NK-92 (cell line): Measurements from ENCODE around the gene CST8.

Source experiments
- DNase-seq: peaks from one replicate; lab custom pipeline; 2025; ENCODE audit not compliant: unreplicated experiment; lab: John Stamatoyannopoulos, UW

CST8 gene

DNA sequence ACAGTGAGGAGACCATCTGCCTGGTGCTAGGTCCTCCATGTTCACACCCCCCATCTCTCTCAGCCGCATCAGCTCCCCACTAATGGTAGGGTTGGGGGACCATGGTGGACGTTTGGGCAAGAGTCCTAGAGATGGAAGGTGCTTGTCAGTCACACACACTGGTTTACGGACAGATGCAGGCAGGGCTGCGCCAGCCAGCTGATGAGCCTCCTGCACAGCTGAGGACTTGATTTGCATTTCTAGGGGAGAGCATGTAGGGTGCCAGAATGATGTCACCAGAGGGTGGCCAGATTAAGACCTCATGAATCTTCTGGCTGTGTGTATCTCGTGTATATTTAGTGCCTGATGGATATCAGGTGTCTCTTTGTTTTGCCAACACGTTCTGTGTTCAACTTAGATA, 28.6 kb downstream of the CST8 start:
- no peak for DNase-seq

DNA sequence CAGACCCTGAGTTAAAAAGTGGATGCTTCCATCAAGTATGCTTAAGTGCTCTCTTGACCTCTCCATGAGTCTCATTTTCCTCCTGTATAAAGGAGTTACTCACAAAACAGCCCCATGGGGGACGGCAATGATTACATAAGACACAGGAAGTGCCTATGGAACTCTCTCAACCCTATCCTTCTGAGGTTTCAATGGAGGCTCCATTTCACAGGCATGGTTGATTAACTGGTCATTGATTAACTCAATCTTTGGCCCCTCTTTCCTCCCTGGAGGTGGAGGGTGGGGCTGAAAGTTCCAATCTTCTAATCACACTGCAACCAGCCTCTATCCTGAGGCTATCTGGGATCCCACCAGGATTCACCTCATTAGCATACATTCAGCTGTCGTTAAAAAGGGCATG, 29.3 kb downstream of the CST8 start:
- DNase-seq, result no peak

DNA sequence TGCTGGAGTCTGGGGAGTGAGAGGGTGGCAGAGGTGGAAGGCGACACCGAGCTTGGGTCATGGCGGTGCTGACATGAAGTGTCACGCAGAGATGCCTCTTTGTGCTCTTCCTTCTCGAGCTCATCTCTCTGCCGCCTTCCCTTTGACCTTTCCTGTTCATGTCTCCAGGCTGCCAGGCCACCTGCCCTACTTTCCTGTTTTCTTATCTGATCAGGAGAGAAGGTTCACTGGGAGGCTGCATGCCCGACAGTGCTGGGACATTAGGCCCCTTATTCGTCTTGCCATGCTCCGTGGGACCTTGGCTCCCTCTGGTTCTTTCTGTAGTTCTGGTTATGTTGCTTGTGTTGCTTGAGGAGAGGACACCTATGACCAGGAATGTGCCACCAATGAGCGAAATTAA, 33.2 kb downstream of the CST8 start:
- no peak for DNase-seq

DNA sequence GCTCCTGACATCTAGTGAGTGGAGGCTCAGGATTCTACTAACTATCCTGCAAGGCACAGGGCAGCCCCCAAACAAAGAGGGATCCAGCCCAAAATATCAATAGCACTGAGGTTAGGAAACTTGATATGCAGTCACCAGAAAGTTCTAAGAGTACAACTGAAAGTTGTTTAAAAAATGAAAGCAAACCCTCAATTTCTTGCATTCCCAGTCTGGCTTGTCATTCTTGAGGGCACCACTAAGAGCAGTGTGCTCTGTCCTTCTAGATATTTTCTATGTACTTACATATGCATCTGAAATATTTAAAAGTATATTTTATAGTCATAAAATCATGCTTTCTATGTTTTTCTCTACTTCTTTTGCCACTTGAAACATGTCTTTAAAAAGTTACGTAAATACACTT, 35.9 kb downstream of the CST8 start:
- DNase-seq, result no peak

DNA sequence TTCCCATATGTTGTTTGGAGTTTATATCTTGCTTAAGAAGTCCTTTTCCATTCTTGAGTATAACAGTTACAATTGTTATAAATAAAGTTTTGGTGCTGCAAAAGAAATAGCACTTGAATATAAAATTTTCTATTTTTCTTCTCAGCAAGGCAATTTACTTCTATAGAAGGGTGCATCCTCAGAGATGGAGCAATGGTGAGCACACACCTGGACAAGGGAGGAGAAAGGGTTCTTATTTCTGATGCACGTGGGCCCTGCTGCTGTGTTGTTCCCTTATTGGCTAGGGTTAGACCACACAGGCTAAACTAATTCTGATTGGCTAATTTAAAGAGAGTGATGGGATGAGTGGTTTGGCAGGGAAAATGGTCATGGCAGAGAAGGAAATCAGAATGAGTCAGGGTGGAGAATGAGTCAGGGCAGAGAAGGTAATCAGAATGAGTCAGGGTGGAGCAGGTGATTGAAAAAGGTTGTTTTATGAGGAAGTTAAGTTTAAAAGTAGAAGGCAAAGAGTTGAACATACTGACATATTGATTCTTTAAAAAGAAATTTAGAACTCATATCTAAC, 38.0 kb downstream of the CST8 start:
- DNase-seq, result no peak

DNA sequence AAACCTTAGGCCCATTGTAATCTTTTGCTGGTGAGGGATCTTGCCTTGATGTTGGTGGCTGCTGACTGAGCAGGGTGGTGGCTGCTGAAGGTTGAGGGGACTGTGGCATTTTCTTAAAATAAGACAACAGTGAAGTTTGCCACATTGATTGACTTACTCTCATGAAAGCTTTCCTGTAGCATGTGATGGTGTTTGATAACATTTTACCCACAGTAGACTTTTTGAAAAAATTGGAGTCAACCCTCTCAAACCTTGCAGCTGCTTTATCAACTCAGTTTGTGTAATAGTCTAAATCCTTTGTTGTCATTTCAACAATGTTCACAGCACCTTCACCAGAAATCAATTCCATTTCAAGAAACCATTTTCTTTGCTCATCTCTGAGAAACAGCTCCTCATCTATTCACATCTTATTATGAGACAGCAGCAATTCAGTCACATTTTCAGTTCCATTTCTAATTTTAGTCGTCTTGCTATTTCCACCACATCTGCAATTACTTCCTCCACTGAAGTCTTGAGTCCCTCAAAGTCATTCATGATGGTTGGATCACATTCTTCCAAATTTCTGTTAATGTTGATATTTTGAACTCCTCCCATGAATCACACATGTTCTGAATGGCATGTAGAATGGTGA, 40.1 kb downstream of the CST8 start:
- DNase-seq, result no peak

DNA sequence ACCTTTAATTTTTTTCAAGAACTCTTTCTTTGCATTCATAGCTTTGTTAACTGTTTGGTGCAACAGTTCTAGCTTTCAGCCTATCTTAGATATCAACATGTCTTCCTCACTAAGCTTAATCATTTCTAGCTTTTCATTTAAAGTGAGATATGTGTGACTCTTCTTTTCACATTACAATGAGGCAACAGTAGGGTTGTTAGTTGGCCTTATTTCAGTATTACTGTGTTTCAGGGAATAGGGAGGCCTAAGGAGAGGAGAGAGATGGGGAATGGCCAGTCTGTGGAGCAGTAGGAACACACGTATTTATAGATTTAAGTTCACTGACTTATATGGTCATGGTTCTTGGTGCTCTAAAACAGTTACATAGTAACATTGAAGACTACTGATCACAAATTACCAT, 41.6 kb downstream of the CST8 start:
- DNase-seq, result no peak

DNA sequence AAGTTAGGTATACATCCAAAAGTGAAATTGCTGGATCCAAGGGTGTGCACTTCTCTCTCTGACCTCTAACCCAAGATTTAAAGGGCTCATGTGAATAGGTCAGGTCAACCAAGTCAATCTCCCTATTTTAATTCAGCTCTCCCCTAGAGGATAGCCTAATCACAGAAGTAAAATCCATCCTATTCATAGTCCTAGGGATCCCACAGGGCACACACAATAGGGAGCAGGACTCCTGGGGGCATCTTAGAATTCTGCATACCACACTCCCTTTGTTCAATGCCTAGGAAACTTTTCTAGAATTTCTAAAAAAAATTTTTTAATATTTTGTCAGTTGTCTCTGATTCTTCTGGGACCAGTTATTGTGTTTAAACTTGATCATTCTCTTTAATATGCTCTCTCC, 42.2 kb downstream of the CST8 start:
- DNase-seq, result no peak

DNA sequence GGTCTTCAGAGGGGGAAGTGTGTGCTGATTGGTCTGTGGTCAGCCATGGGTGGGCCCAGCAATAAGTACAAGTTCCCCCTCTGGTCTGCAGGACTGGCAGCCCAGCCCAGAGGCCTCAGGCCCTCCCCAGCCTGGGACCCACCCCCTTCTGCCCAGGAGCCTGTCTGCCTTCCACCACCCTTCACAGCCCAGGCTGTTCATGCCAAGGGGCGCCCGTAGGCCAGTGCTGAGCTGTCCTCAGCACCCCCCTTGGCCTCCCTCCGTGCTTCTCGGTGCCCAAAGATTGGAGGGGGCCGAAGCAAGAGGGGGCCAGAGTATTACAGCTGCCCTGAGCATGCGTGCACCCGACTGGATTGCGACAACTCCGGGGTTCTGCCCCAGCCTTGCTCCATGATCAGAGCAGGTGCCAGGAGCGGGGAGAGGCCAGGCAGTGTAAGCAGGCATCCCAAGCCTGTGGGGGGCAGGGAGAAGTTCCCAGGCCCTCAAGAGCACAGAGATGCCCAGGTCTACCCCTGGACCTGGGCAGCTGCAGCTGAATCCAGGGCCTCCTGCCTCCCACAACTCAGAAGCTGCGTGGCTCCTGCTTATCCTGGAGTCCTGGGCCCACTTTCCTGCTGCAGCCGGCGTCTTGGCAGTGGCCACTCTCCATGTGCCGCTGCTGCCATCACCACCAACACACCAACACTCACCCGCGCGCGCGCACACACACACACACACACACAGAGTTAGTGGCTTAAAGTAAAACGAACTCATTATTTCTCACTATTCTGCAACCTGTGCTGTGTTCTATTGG, 44.1 kb downstream of the CST8 start:
- DNase-seq, result no peak

DNA sequence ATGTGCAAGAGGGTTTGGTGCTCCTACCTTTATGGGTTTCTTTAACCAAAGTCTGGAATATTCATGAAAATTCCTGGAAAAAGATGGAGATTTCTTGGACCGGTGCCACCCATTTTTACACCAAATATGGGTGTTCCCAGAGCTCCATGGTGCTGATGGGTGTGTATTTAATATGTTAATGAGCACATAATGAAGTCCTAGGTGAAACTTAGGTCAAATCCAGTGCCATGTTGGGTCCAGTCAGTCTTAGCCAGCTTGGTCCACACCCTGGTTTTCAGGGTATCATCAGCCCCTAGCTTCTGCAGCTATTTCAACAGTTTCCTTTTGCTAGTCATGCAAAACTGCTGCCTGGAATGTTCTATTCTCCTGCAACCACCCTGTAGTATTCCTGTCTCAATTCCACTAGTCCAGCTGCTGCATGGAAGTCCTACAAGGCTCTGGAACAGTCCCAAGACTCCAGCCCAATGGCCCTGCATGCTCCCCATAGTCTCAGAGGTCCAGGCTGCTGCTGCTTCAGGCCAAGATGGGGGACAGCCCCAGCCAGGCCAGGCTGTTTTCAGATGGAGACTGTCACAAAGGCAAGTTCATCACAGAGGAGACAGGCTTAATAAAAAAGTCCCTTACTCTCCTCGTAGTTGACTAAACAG, 45.5 kb downstream of the CST8 start:
- DNase-seq, result no peak

DNA sequence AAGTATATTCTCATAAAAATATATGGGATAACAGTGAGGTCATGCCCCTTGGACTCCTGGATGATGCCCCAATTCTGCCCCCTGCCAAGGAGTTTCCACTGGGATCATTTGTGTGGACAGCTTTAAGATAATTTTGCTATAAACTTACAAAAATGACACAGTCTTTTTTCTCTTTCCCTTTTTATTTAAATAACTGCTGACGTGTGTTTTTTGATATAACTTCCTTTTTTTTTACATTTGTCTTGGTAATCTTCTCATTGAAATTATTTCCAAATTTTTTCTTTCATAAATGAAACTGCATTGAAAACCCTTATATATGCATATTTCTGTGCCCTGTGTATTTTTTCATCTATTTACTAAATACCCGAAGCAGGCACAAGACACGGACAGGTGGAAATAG, 46.1 kb downstream of the CST8 start:
- no peak for DNase-seq

DNA sequence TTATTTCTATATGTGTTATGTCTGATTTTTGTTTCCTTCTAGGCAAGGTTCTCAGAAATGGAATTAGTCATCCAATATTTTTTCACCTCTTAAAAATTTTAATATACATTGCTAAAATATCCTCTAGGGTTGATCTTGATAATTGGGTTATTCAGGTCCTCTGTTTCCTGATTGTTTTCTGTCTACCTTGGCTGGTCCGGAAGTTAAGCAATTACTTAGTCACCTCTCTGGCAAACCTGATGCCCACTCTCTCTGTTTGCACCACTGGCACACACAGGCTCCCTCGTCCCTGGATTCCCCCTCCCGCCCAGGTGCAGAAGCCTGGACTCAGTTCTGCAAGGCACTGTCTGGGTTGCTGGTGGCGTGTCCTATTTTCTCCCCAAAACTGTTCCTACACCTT, 49.7 kb downstream of the CST8 start:
- no peak for DNase-seq

DNA sequence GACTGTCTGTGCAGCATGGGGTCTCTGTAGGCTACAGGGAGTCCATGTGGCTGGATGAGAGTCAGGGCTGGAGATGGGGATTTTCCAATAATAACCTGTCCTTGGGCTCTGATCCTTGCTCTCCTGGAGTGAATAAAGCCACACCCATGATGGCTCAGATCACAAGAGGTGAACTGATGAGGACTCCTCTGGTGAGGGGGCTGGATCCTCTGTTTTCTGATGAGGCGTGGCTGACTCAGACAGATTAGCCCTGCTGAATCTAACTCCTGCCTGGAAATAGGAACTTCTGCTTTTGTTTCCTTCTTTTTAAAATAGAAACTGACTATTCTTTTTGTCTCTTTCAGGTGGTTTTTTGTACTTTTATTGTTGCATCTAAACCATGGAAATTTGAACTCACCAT, 50.4 kb downstream of the CST8 start:
- no peak for DNase-seq

DNA sequence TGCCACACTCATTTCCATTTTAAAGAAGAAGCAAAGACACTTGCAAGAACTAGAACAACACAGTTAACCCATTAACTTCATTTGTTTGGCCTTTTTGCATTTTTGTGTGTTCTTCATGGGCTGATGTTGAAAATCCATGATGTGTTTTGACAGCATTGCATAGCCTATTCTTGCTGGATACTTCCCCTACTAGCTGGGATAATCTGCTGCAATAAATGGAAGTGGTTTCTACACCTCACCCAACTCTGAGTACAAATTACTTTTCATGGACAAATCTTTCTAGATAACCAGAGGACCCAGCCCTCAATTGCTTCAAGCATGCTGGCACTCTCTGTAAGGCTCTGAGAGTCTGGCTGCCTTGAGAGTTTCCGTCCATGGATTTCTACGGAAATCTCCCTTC, 50.9 kb downstream of the CST8 start:
- DNase-seq, result no peak

DNA sequence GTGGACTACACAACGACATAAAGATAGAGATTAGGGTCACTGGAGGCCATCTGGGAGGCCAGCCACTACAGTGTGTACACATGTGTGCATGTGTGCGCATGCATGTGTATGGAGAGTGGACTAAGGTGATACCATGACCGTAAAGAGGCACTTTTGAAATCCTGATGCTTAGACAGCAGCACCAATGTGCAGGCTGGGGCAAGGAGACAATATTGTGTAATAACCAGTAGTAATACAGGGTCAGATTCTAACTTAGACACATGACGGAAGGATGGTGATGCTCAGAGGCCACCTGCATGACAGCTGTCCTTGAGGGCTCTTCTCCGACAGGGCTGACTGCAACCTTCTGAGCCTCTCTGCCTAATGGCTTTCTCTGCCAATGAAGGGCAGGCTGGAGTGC, 51.9 kb downstream of the CST8 start:
- no peak for DNase-seq

DNA sequence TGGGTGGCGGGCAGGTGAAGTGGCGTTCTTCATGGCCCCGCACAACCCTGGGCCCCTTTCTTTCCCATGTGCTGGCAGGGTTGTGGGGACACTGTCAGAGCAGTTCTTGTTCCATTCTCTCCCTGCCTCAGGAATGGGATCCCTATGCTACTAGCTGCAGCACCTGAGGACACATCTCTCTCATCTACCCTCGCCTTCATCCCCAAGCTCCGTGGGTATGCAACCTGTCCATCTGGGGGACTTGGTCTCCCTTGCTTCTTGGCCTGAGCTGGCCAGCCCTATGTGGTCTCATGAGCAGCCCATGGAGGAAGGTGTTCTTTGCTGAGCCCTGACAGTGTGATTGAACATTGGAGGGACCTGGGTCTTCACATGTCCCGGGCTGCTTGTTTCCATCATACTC, 53.2 kb downstream of the CST8 start:
- DNase-seq, result no peak
